K562 (cell line): ENCODE measurements around the gene SHB. TPM values are rescaled to one million over a fixed set of nuclear protein-coding genes. Genes with fewer than 3 reads are reported as not detected.

Source experiments
- CBX1 ChIP-seq: sonication (generic); IDR thresholded peaks from 2 replicates; pipeline ENCODE4 v1.6.1; 2016; ENCODE audit warnings: antibody characterized with exemption, low read depth, mild to moderate bottlenecking
- FOSL1 ChIP-seq: fragments of 200-800 bp; sonication (Bioruptor generic); conservative IDR thresholded peaks from 2 replicates; pipeline ENCODE4 v1.6.1; 2016; ENCODE audit warnings: missing genetic modification characterization, missing compliant biosample characterization
- HDAC1 ChIP-seq, 2 experiments: fragments of 450-650 bp; IDR thresholded peaks; 2 replicates each; pipeline ENCODE4 v1.6.1; 2016 to 2017; ENCODE audit warnings: inconsistent platforms in 1 of 2, mild to moderate bottlenecking in 1 of 2, moderate library complexity in 1 of 2
- HDAC6 ChIP-seq: IDR thresholded peaks from 2 replicates; pipeline ENCODE4 v1.6.1; 2012; ENCODE audit warnings: low read depth, mild to moderate bottlenecking, control low read depth, inconsistent platforms, low read length, moderate library complexity
- KLF13 ChIP-seq: fragments of 450-650 bp; IDR thresholded peaks from 2 replicates; pipeline ENCODE4 v1.6.1; 2016; ENCODE audit warnings: missing genetic modification characterization, low read depth, mild to moderate bottlenecking, missing compliant biosample characterization, moderate library complexity, borderline replicate concordance
- MTA1 ChIP-seq: fragments of 450-650 bp; IDR thresholded peaks from 2 replicates; pipeline ENCODE4 v1.6.1; 2017; ENCODE audit warnings: borderline replicate concordance
- RB1 ChIP-seq: fragments of 450-650 bp; IDR thresholded peaks from 2 replicates; pipeline ENCODE4 v1.6.1; 2017; ENCODE audit warnings: low read depth, mild to moderate bottlenecking
- TBL1XR1 ChIP-seq, 2 experiments: IDR thresholded peaks; 2 replicates each; pipeline ENCODE4 v1.6.1; 2012; ENCODE audit warnings: improper control_type of control experiment in 2 of 2, low read length in 2 of 2, mild to moderate bottlenecking in 1 of 2
- TRIM28 ChIP-seq: fragments of 450-650 bp; IDR thresholded peaks from 2 replicates; pipeline ENCODE4 v1.6.1; 2017
- ZFPM2 ChIP-seq: fragments of 250-450 bp; sonication (Bioruptor Pico); IDR thresholded peaks from 2 replicates; pipeline ENCODE4 v1.5.1; 2022; ENCODE audit warnings: mild to moderate bottlenecking
- polyA plus RNA-seq, 8 experiments: library from polyadenylated mRNA; depleted of rRNA in 4 of 8; stranded (reverse) in 5 of 8; unstranded in 3 of 8; fragments of >200 nt; fragmentation: Nextera tagmentation in 2 of 8; fragmentation: Illumina TruSeq in 1 of 8; extraction: Ambion mirVana in 2 of 8; extraction: Trizol in 1 of 8; gene quantifications; 2 replicates each; pipeline versions ENCODE4 v1.2.1 to v1.2.3, GENCODE V29; 2011 to 2014; ENCODE audit warnings: inconsistent platforms in 1 of 8, missing spikeins in 1 of 8
- total RNA-seq, 7 experiments: library from RNA; depleted of rRNA in 6 of 7; stranded (reverse); fragments of >200 nt in 6 of 7; fragmentation: Illumina TruSeq in 2 of 7; extraction: Trizol in 2 of 7; gene quantifications; 2 replicates each; pipeline versions ENCODE4 v1.2.1 to v1.2.3, GENCODE V29; 2011 to 2021; ENCODE audit warnings: low replicate concordance in 1 of 7
- TF ChIP-seq, protein P1 (sequence below): sonication (generic); formaldehyde crosslinking; IDR thresholded peaks from 2 replicates; pipeline ENCODE4 v1.8.0; 2022; ENCODE audit warnings: missing genetic modification reagents, mild to moderate bottlenecking, moderate library complexity, borderline replicate concordance
- TF ChIP-seq, protein P2 (sequence below): fragments of 200-600 bp; sonication (generic); IDR thresholded peaks from one replicate; pipeline ENCODE4 v1.6.1; 2012; ENCODE audit warnings: mild to moderate bottlenecking, low read depth, low read length, inconsistent platforms
- TF ChIP-seq, protein P3 (sequence below): fragments of 200-400 bp; formaldehyde crosslinking; IDR thresholded peaks from 2 replicates; pipeline ENCODE4 v1.6.1; 2017; ENCODE audit warnings: mild to moderate bottlenecking, low read depth, low read length, moderate library complexity

The SHB gene
- total and polyA plus RNA-seq, 9 of the 15 experiments (the other 6 are each of a cell fraction or from before 2014, with no cell fraction given), result 0.78 to 16.0 (median 5.3) TPM

DNA sequence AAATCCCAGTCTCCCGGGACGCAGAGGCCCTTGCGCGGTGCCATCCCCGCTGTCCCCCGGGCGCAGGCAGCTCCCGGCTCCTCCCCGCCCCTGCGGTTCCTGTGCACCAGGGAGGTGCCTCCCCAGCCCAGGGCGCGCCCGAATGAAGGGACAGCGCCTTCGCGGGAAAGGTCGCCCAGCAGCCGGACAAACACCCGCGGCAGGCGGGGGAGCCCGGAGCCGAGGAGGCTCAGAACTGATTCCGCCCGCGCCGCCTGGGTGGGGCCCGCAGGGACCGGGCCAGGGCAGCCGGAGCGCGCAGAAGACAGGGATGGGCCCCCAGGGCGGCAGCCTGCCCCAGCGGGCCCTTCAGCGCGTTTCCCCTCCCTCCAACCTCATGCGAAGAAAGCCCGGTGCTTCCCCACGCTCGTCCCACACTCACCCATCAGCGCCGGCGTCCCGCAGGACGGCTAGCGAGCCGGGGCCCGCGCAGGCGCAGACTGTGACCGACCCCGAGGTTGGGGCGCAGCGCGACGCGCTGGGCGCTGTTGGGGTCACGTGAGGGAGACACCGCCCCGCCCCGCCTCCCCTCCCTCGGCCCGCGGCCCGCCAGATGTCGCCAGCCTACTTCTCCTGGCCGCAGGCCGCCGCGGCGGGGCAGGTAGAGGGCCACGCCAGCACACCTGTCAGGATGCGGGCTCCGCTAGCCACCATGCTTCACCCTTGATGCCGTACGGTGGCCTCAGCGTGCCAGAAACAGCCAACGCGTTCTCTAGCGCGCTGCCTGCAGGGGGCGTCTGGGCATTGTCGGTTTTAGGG, 165.2 kb downstream of the SHB start, which contains the start of gene SLC25A51 (continued):
- TF ChIP-seq, protein P1, sequence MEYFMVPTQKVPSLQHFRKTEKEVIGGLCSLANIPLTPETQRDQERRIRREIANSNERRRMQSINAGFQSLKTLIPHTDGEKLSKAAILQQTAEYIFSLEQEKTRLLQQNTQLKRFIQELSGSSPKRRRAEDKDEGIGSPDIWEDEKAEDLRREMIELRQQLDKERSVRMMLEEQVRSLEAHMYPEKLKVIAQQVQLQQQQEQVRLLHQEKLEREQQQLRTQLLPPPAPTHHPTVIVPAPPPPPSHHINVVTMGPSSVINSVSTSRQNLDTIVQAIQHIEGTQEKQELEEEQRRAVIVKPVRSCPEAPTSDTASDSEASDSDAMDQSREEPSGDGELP (CRISPR knock-in tag), result peak; percentile 90
- no peak for TF ChIP-seq ZFPM2 (CRISPR knock-in tag)
- TF ChIP-seq, protein P2, sequence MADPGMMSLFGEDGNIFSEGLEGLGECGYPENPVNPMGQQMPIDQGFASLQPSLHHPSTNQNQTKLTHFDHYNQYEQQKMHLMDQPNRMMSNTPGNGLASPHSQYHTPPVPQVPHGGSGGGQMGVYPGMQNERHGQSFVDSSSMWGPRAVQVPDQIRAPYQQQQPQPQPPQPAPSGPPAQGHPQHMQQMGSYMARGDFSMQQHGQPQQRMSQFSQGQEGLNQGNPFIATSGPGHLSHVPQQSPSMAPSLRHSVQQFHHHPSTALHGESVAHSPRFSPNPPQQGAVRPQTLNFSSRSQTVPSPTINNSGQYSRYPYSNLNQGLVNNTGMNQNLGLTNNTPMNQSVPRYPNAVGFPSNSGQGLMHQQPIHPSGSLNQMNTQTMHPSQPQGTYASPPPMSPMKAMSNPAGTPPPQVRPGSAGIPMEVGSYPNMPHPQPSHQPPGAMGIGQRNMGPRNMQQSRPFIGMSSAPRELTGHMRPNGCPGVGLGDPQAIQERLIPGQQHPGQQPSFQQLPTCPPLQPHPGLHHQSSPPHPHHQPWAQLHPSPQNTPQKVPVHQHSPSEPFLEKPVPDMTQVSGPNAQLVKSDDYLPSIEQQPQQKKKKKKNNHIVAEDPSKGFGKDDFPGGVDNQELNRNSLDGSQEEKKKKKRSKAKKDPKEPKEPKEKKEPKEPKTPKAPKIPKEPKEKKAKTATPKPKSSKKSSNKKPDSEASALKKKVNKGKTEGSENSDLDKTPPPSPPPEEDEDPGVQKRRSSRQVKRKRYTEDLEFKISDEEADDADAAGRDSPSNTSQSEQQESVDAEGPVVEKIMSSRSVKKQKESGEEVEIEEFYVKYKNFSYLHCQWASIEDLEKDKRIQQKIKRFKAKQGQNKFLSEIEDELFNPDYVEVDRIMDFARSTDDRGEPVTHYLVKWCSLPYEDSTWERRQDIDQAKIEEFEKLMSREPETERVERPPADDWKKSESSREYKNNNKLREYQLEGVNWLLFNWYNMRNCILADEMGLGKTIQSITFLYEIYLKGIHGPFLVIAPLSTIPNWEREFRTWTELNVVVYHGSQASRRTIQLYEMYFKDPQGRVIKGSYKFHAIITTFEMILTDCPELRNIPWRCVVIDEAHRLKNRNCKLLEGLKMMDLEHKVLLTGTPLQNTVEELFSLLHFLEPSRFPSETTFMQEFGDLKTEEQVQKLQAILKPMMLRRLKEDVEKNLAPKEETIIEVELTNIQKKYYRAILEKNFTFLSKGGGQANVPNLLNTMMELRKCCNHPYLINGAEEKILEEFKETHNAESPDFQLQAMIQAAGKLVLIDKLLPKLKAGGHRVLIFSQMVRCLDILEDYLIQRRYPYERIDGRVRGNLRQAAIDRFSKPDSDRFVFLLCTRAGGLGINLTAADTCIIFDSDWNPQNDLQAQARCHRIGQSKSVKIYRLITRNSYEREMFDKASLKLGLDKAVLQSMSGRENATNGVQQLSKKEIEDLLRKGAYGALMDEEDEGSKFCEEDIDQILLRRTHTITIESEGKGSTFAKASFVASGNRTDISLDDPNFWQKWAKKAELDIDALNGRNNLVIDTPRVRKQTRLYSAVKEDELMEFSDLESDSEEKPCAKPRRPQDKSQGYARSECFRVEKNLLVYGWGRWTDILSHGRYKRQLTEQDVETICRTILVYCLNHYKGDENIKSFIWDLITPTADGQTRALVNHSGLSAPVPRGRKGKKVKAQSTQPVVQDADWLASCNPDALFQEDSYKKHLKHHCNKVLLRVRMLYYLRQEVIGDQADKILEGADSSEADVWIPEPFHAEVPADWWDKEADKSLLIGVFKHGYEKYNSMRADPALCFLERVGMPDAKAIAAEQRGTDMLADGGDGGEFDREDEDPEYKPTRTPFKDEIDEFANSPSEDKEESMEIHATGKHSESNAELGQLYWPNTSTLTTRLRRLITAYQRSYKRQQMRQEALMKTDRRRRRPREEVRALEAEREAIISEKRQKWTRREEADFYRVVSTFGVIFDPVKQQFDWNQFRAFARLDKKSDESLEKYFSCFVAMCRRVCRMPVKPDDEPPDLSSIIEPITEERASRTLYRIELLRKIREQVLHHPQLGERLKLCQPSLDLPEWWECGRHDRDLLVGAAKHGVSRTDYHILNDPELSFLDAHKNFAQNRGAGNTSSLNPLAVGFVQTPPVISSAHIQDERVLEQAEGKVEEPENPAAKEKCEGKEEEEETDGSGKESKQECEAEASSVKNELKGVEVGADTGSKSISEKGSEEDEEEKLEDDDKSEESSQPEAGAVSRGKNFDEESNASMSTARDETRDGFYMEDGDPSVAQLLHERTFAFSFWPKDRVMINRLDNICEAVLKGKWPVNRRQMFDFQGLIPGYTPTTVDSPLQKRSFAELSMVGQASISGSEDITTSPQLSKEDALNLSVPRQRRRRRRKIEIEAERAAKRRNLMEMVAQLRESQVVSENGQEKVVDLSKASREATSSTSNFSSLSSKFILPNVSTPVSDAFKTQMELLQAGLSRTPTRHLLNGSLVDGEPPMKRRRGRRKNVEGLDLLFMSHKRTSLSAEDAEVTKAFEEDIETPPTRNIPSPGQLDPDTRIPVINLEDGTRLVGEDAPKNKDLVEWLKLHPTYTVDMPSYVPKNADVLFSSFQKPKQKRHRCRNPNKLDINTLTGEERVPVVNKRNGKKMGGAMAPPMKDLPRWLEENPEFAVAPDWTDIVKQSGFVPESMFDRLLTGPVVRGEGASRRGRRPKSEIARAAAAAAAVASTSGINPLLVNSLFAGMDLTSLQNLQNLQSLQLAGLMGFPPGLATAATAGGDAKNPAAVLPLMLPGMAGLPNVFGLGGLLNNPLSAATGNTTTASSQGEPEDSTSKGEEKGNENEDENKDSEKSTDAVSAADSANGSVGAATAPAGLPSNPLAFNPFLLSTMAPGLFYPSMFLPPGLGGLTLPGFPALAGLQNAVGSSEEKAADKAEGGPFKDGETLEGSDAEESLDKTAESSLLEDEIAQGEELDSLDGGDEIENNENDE, result peak; percentile 73
- TF ChIP-seq CBX1, result peak; percentile 89
- no peak for TF ChIP-seq TBL1XR1 (IDR thresholded peaks at IDR 0.05; ENCODE audit: low read length in 2 of 2)
- TF ChIP-seq, protein P3, sequence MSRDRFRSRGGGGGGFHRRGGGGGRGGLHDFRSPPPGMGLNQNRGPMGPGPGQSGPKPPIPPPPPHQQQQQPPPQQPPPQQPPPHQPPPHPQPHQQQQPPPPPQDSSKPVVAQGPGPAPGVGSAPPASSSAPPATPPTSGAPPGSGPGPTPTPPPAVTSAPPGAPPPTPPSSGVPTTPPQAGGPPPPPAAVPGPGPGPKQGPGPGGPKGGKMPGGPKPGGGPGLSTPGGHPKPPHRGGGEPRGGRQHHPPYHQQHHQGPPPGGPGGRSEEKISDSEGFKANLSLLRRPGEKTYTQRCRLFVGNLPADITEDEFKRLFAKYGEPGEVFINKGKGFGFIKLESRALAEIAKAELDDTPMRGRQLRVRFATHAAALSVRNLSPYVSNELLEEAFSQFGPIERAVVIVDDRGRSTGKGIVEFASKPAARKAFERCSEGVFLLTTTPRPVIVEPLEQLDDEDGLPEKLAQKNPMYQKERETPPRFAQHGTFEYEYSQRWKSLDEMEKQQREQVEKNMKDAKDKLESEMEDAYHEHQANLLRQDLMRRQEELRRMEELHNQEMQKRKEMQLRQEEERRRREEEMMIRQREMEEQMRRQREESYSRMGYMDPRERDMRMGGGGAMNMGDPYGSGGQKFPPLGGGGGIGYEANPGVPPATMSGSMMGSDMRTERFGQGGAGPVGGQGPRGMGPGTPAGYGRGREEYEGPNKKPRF, result no peak
- no peak for TF ChIP-seq MTA1
- peak; percentile 92 for TF ChIP-seq RB1
- TF ChIP-seq KLF13 (tag), result peak; percentile 55; the same call in 1 of the 2 replicates
- TF ChIP-seq HDAC6, result no peak
- TF ChIP-seq HDAC1 (IDR thresholded peaks at IDR 0.05), result peak; percentile 57 to 95; a peak in 3 of 4 replicates
- TF ChIP-seq TRIM28, result peak; percentile 55; the same call in 1 of the 2 replicates
- peak; percentile 55 for TF ChIP-seq FOSL1 (tag)
